H9 (cell line): ENCODE results near the gene ARPC4. TPM values are rescaled to one million over a fixed set of nuclear protein-coding genes. Genes with fewer than 3 reads are reported as not detected.

Source experiments
- DNase-seq: peaks from one replicate; pipeline ENCODE4 v3.0.0-alpha.2; 2017
- H2AFZ ChIP-seq: one replicate; pipeline ENCODE4 v1.6.1; 2013; ENCODE audit warnings: mild to moderate bottlenecking, low read length, control low read depth, moderate library complexity
- H2AK5ac ChIP-seq: 2 replicates; pipeline ENCODE4 v1.6.1; 2013; ENCODE audit warnings: low read length, control low read depth, mixed read lengths; ENCODE audit not compliant: insufficient read length
- H2BK120ac ChIP-seq: one replicate; pipeline ENCODE4 v1.6.1; 2013; ENCODE audit warnings: low read depth, mild to moderate bottlenecking, low read length, control low read depth, inconsistent platforms; ENCODE audit not compliant: poor library complexity, severe bottlenecking
- H2BK12ac ChIP-seq: 2 replicates; pipeline ENCODE4 v1.6.1; 2013; ENCODE audit warnings: low read length, control low read depth, mixed read lengths, low read depth; ENCODE audit not compliant: insufficient read length
- H2BK15ac ChIP-seq: 2 replicates; pipeline ENCODE4 v1.6.1; 2013; ENCODE audit warnings: low read depth, low read length, control low read depth
- H2BK20ac ChIP-seq: one replicate; pipeline ENCODE4 v1.6.1; 2013; ENCODE audit warnings: low read depth, mild to moderate bottlenecking, low read length, control low read depth, inconsistent platforms; ENCODE audit not compliant: poor library complexity, severe bottlenecking
- H2BK5ac ChIP-seq: 2 replicates; pipeline ENCODE4 v1.6.1; 2013; ENCODE audit warnings: low read length, control low read depth, mixed read lengths; ENCODE audit not compliant: insufficient read length
- H3K14ac ChIP-seq: 2 replicates; pipeline ENCODE4 v1.6.1; 2013; ENCODE audit warnings: low read length, control low read depth; ENCODE audit not compliant: insufficient read depth
- H3K18ac ChIP-seq: 2 replicates; pipeline ENCODE4 v1.6.1; 2013; ENCODE audit warnings: low read depth, mild to moderate bottlenecking, mixed read lengths, low read length, control low read depth; ENCODE audit not compliant: insufficient read length
- H3K23ac ChIP-seq: 2 replicates; pipeline ENCODE4 v1.6.1; 2013; ENCODE audit warnings: low read length, control low read depth, mixed read lengths, low read depth; ENCODE audit not compliant: insufficient read length
- H3K23me2 ChIP-seq: 2 replicates; pipeline ENCODE4 v1.6.1; 2013; ENCODE audit warnings: low read depth, mild to moderate bottlenecking, mixed read lengths, low read length, control low read depth; ENCODE audit not compliant: insufficient read length, poor library complexity, severe bottlenecking
- H3K27ac ChIP-seq: 2 replicates; pipeline ENCODE4 v1.5.1; 2013; ENCODE audit warnings: low read length, control low read depth, mixed read lengths, low read depth; ENCODE audit not compliant: insufficient read length
- H3K27me3 ChIP-seq: 2 replicates; pipeline ENCODE4 v1.6.1; 2013; ENCODE audit warnings: low read length, control low read depth, inconsistent platforms; ENCODE audit not compliant: insufficient read depth
- H3K4ac ChIP-seq: 2 replicates; pipeline ENCODE4 v1.6.1; 2013; ENCODE audit warnings: low read depth, mild to moderate bottlenecking, control low read depth, inconsistent platforms, low read length, moderate library complexity
- H3K4me1 ChIP-seq: 2 replicates; pipeline ENCODE4 v1.6.1; 2013; ENCODE audit warnings: low read length, control low read depth, inconsistent platforms; ENCODE audit not compliant: insufficient read depth
- H3K4me2 ChIP-seq: 2 replicates; pipeline ENCODE4 v1.6.1; 2013; ENCODE audit warnings: low read length, control low read depth, mixed read lengths; ENCODE audit not compliant: insufficient read length, insufficient read depth
- H3K56ac ChIP-seq: 2 replicates; pipeline ENCODE4 v1.6.1; 2013; ENCODE audit warnings: low read depth, mild to moderate bottlenecking, mixed read lengths, low read length, control low read depth; ENCODE audit not compliant: insufficient read length
- H3K79me1 ChIP-seq: 2 replicates; pipeline ENCODE4 v1.6.1; 2013; ENCODE audit warnings: low read depth, mild to moderate bottlenecking, moderate library complexity, low read length, control low read depth, inconsistent platforms; ENCODE audit not compliant: insufficient read depth, poor library complexity, severe bottlenecking
- H3K79me2 ChIP-seq: 2 replicates; pipeline ENCODE4 v1.6.1; 2013; ENCODE audit warnings: low read length, control low read depth, inconsistent platforms; ENCODE audit not compliant: insufficient read depth
- H3K9ac ChIP-seq: 2 replicates; pipeline ENCODE4 v1.6.1; 2013; ENCODE audit warnings: low read length, control low read depth, mixed read lengths; ENCODE audit not compliant: insufficient read length; ENCODE audit errors: extremely low read depth
- H3K9me3 ChIP-seq: one replicate; pipeline ENCODE4 v1.6.1; 2013; ENCODE audit warnings: low read depth, low read length, inconsistent platforms; ENCODE audit not compliant: control insufficient read depth
- H3T11ph ChIP-seq: one replicate; pipeline ENCODE4 v1.6.1; 2013; ENCODE audit warnings: mild to moderate bottlenecking, low read length, control low read depth, inconsistent platforms
- H4K20me1 ChIP-seq: one replicate; pipeline ENCODE4 v1.6.1; 2013; ENCODE audit not compliant: control insufficient read depth, insufficient read length, insufficient read depth
- H4K5ac ChIP-seq: 2 replicates; pipeline ENCODE4 v1.6.1; 2013; ENCODE audit warnings: low read depth, mild to moderate bottlenecking, mixed read lengths, low read length, control low read depth; ENCODE audit not compliant: insufficient read length
- H4K8ac ChIP-seq: replicated peaks from 2 replicates; pipeline ENCODE4 v1.6.1; 2013; ENCODE audit warnings: low read length, control low read depth, mixed read lengths, low read depth; ENCODE audit not compliant: insufficient read length
- H4K91ac ChIP-seq: 2 replicates; pipeline ENCODE4 v1.6.1; 2013; ENCODE audit warnings: low read depth, mild to moderate bottlenecking, moderate library complexity, mixed read lengths, low read length, control low read depth; ENCODE audit not compliant: insufficient read length
- H3K27ac Mint-ChIP-seq, 3 experiments: 2 replicates in 2 of 3; 3 replicates in 1 of 3; pipeline ENCODE4 v1.8.0; 2020 to 2021; ENCODE audit warnings: mixed read lengths in 3 of 3, mild to moderate bottlenecking in 1 of 3, moderate library complexity in 1 of 3
- H3K27me3 Mint-ChIP-seq: 2 replicates; pipeline ENCODE4 v1.8.0; 2021; ENCODE audit warnings: low read depth, mild to moderate bottlenecking, moderate library complexity, mixed read lengths
- H3K36me3 Mint-ChIP-seq, 3 experiments: 2 replicates in 2 of 3; 3 replicates in 1 of 3; pipeline ENCODE4 v1.8.0; 2020 to 2021; ENCODE audit warnings: low read depth in 3 of 3, mixed read lengths in 3 of 3; ENCODE audit not compliant: insufficient read depth in 1 of 3
- H3K4me1 Mint-ChIP-seq, 2 experiments: 2 replicates each; pipeline ENCODE4 v1.8.0; 2020; ENCODE audit warnings: mixed read lengths in 2 of 2
- H3K4me3 Mint-ChIP-seq, 2 experiments: 2 replicates in 1 of 2; 3 replicates in 1 of 2; pipeline ENCODE4 v1.8.0; 2020 to 2021; ENCODE audit warnings: mild to moderate bottlenecking in 2 of 2, mixed read lengths in 2 of 2, moderate library complexity in 1 of 2
- H3K9me3 Mint-ChIP-seq, 2 experiments: 2 replicates in 1 of 2; 3 replicates in 1 of 2; pipeline ENCODE4 v1.8.0; 2020; ENCODE audit warnings: mild to moderate bottlenecking in 2 of 2, mixed read lengths in 2 of 2, moderate library complexity in 1 of 2
- CTCF ChIP-seq: fragments of 200-600 bp; sonication (generic); conservative IDR thresholded peaks from 3 replicates; pipeline ENCODE4 v1.8.0; 2021; ENCODE audit warnings: antibody characterized with exemption, mild to moderate bottlenecking
- WGBS: extraction: QIAGEN DNeasy Blood & Tissue Kit; methylation state at CpG from one replicate; pipeline ENCODE4 v1.1.7; 2013; ENCODE audit warnings: missing lambda C conversion rate, low lambda C conversion rate, mixed read lengths; ENCODE audit not compliant: insufficient read length; ENCODE audit errors: extremely low coverage; 5-methylcytosine and 5-hydroxymethylcytosine counted together
- total RNA-seq: library from RNA; stranded (reverse); gene quantifications from 2 replicates; pipeline ENCODE4 v1.2.1, GENCODE V29; 2021

Gene ARPC4
- total RNA-seq, 1 experiment from 2014 or later = 161 TPM

- Histone ChIP-seq H4K91ac (no peak overlapping the region), H3K4ac (no peak overlapping the region), H3K79me2 (no peaks in the 10 kb centered on the region), H3K23me2 (no peaks in the 10 kb centered on the region), H3K27ac (no peak overlapping the region), H2BK5ac (no peak overlapping the region), H2BK15ac (no peak overlapping the region), H4K8ac (no peak overlapping the region), H3K9me3 (no peaks in the 10 kb centered on the region), H3K4me2 (no peak overlapping the region), H3K79me1 (no peaks in the 10 kb centered on the region), H2AK5ac (no peak overlapping the region), H2AFZ (no peak overlapping the region), H3K4me1 (no peaks in the 10 kb centered on the region), H3K56ac (no peak overlapping the region), H3K23ac (no peak overlapping the region), H3K18ac (no peak overlapping the region), H4K20me1 (no peaks in the 10 kb centered on the region), H3T11ph (no peak overlapping the region), H2BK120ac (no peak overlapping the region), H2BK20ac (no peak overlapping the region), H3K27me3 (no peaks in the 10 kb centered on the region; the same call in 1 of the 2 replicates), H3K9ac (no peak overlapping the region), H2BK12ac (no peak overlapping the region), H4K5ac (no peak overlapping the region), H3K14ac (no peak overlapping the region)
- H3K27me3 Mint-ChIP-seq = peaks cover 20% of the 10 kb centered on the region
- 0 out of 7 replicates have a peak overlapping the region, but pooled peaks of 1 of the 3 experiments have one; percentile 29 for H3K27ac Mint-ChIP-seq
- no peak for DNase-seq
- H3K4me1 Mint-ChIP-seq = peaks cover 10 to 11% of the 10 kb centered on the region in 2 experiments
- H3K9me3 Mint-ChIP-seq = no peaks in the 10 kb centered on the region
- TF ChIP-seq CTCF = no peak
- WGBS = no CpG with 5 or more reads among the region's 8 CpGs
- H3K4me3 Mint-ChIP-seq = no peak overlapping the region
- H3K36me3 Mint-ChIP-seq = peaks cover 22 to 47% (median 26%) of the 10 kb centered on the region in 3 experiments
Observed at GRCh38 chr3:9762871-9763270, 30.0 kb upstream of the ARPC4 start.
